ENCODE data around the gene CERS6.

- TF ChIP-seq HOXC10 (CRISPR knock-in tag; IDR thresholded peaks at IDR 0.05) (no peak), ZNF18 (tag by site-specific recombination; IDR thresholded peaks at IDR 0.05) (no peak), CTCF (tag by site-specific recombination; IDR thresholded peaks at IDR 0.05) (no peak), ZNF624 (tag by site-specific recombination; IDR thresholded peaks at IDR 0.05) (no peak), ZNF513 (tag by site-specific recombination; IDR thresholded peaks at IDR 0.05) (no peak), HOXA7 (CRISPR knock-in tag; IDR thresholded peaks at IDR 0.05; ENCODE audit: borderline replicate concordance) (no peak), ZBTB8A (tag by site-specific recombination; IDR thresholded peaks at IDR 0.05) (no peak), ZXDB (tag by site-specific recombination; IDR thresholded peaks at IDR 0.05) (no peak), REST (tag by site-specific recombination; IDR thresholded peaks at IDR 0.05) (no peak), SALL2 (tag by site-specific recombination; IDR thresholded peaks at IDR 0.05; ENCODE audit: borderline replicate concordance) (no peak)
Observed at GRCh38 chr2:168519534-168520308, 63.6 kb downstream of the CERS6 start.
